Neural progenitor cell (in vitro differentiated cells): ENCODE results near the gene SLC25A1. TPM values are rescaled to one million over a fixed set of nuclear protein-coding genes. Genes with fewer than 3 reads are reported as not detected.

ENCODE experiments used
- DNase-seq: peaks from one replicate; pipeline ENCODE4 v3.0.0-alpha.2; 2016; ENCODE audit warnings: low spot score
- H2AFZ ChIP-seq: fragments of 200-600 bp; sonication (generic); replicated peaks from 2 replicates; pipeline ENCODE4 v1.6.1; 2016; ENCODE audit warnings: antibody characterized with exemption
- H3F3A ChIP-seq: fragments of 200-600 bp; sonication (generic); 2 replicates; pipeline ENCODE4 v1.6.1; 2016; ENCODE audit warnings: antibody characterized with exemption, low read depth
- H3K27ac ChIP-seq: fragments of 200-600 bp; sonication (generic); 2 replicates; pipeline ENCODE4 v1.5.1; 2016; ENCODE audit warnings: mild to moderate bottlenecking
- H3K27me3 ChIP-seq: fragments of 200-600 bp; sonication (generic); 2 replicates; pipeline ENCODE4 v1.6.1; 2016; ENCODE audit warnings: mild to moderate bottlenecking, moderate library complexity
- H3K36me3 ChIP-seq: fragments of 200-600 bp; sonication (generic); 2 replicates; pipeline ENCODE4 v1.5.1; 2016
- H3K4me1 ChIP-seq: fragments of 200-600 bp; sonication (generic); 2 replicates; pipeline ENCODE4 v1.6.1; 2016; ENCODE audit warnings: mixed run types
- H3K4me2 ChIP-seq: fragments of 200-600 bp; sonication (generic); 2 replicates; pipeline ENCODE4 v1.6.1; 2016
- H3K4me3 ChIP-seq: fragments of 200-600 bp; sonication (generic); 2 replicates; pipeline ENCODE4 v1.5.1; 2016
- H3K79me2 ChIP-seq: fragments of 200-600 bp; sonication (generic); 2 replicates; pipeline ENCODE4 v1.6.1; 2016; ENCODE audit warnings: low read depth
- H3K9ac ChIP-seq: fragments of 200-600 bp; sonication (generic); 2 replicates; pipeline ENCODE4 v1.6.1; 2016
- H3K9me3 ChIP-seq: fragments of 200-600 bp; sonication (generic); 2 replicates; pipeline ENCODE4 v1.5.1; 2016; ENCODE audit warnings: low read depth
- H4K20me1 ChIP-seq: fragments of 200-600 bp; sonication (generic); 2 replicates; pipeline ENCODE4 v1.6.1; 2016; ENCODE audit warnings: low read depth
- H3K27ac Mint-ChIP-seq: 3 replicates; pipeline ENCODE4 v1.8.0; 2021; ENCODE audit warnings: mixed read lengths
- H3K27me3 Mint-ChIP-seq: 2 replicates; pipeline ENCODE4 v1.8.0; 2022; ENCODE audit warnings: low read depth, mild to moderate bottlenecking, inconsistent platforms, moderate library complexity, mixed read lengths; ENCODE audit not compliant: insufficient read depth
- H3K36me3 Mint-ChIP-seq: 3 replicates; pipeline ENCODE4 v1.8.0; 2021; ENCODE audit warnings: mixed read lengths
- H3K4me1 Mint-ChIP-seq: 3 replicates; pipeline ENCODE4 v1.8.0; 2021; ENCODE audit warnings: mixed read lengths
- H3K4me3 Mint-ChIP-seq: 3 replicates; pipeline ENCODE4 v1.8.0; 2021; ENCODE audit warnings: mild to moderate bottlenecking, moderate library complexity, mixed read lengths
- H3K9me3 Mint-ChIP-seq: 3 replicates; pipeline ENCODE4 v1.8.0; 2020; ENCODE audit warnings: mixed read lengths
- EZH2 ChIP-seq: fragments of 200-600 bp; sonication (generic); IDR thresholded peaks from 2 replicates; pipeline ENCODE4 v1.6.1; 2017; ENCODE audit warnings: antibody characterized with exemption, mild to moderate bottlenecking, moderate library complexity
- EZH2phosphoT487 ChIP-seq: fragments of 200-600 bp; sonication (generic); IDR thresholded peaks from 2 replicates; pipeline ENCODE4 v1.6.1; 2017; ENCODE audit warnings: antibody characterized with exemption
- total RNA-seq: library from RNA; depleted of rRNA; stranded (reverse); fragments of >200 nt; gene quantifications from 2 replicates; pipeline ENCODE4 v1.2.3, GENCODE V29; 2015; ENCODE audit warnings: low replicate concordance
- TF ChIP-seq, protein P1 (sequence below): fragments of 200-600 bp; sonication (generic); IDR thresholded peaks from 2 replicates; pipeline ENCODE4 v1.5.1; 2017; ENCODE audit warnings: antibody characterized with exemption, mild to moderate bottlenecking

The SLC25A1 gene
- total RNA-seq, 1 donor from 2014 or later: 28.6 TPM

DNA sequence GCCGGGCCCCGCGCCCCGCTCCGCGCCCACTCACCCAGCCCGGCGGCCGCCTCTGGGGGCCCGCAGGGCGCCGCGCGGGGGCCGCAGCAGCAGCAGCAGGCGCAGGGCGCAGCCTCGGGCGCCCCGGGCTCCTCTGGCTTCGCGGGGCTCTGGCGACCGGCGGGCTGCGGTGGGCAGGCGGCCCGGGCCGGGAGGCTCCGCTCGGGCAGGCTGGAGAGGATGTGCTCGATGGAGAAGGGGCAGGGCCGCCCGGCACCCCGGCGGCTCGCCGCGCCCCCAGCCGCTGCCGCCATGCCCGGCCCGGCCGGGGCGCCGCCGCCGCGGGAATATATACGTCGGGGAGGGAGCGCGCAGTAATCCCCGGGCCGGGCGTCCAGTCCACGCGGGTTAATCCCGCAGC is 28.5 kb downstream of the SLC25A1 start, which contains the start of gene GSC2:
TSS of gene GSC2 (minus strand) at position 302 of the 400 bp plus-strand sequence. CDS start at position 293, 9 bp downstream.
- peak within 1 kb of the TSS; percentile 40 for H3K4me3 ChIP-seq
- H2AFZ ChIP-seq: peak within 1 kb of the TSS; percentile 79
- no peak within 1 kb of the TSS for H3K27ac ChIP-seq
- no peak within 1 kb of the TSS for H3K9ac ChIP-seq
- H3K4me1 ChIP-seq: no peaks in the 10 kb centered on the region
- TF ChIP-seq EZH2phosphoT487 (no peak), EZH2 (no peak)
- TF ChIP-seq, protein P1, sequence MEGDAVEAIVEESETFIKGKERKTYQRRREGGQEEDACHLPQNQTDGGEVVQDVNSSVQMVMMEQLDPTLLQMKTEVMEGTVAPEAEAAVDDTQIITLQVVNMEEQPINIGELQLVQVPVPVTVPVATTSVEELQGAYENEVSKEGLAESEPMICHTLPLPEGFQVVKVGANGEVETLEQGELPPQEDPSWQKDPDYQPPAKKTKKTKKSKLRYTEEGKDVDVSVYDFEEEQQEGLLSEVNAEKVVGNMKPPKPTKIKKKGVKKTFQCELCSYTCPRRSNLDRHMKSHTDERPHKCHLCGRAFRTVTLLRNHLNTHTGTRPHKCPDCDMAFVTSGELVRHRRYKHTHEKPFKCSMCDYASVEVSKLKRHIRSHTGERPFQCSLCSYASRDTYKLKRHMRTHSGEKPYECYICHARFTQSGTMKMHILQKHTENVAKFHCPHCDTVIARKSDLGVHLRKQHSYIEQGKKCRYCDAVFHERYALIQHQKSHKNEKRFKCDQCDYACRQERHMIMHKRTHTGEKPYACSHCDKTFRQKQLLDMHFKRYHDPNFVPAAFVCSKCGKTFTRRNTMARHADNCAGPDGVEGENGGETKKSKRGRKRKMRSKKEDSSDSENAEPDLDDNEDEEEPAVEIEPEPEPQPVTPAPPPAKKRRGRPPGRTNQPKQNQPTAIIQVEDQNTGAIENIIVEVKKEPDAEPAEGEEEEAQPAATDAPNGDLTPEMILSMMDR: no peak
- peaks cover 71% of the 10 kb centered on the region for H3K27me3 Mint-ChIP-seq
- no peaks in the 10 kb centered on the region for H3K79me2 ChIP-seq
- H3K36me3 Mint-ChIP-seq: peaks cover 4% of the 10 kb centered on the region
- no peak within 1 kb of the TSS for H3K27ac Mint-ChIP-seq
- H3K36me3 ChIP-seq: no peaks in the 10 kb centered on the region
- H3K9me3 Mint-ChIP-seq: peaks cover 13% of the 10 kb centered on the region
- peaks cover 97% of the 10 kb centered on the region for H3K27me3 ChIP-seq
- peak; percentile 38 for DNase-seq
- peaks cover 10% of the 10 kb centered on the region for H4K20me1 ChIP-seq
- H3K4me1 Mint-ChIP-seq: peaks cover 4% of the 10 kb centered on the region
- peak within 1 kb of the TSS; percentile 73 for H3K4me3 Mint-ChIP-seq
- peaks cover 7% of the 10 kb centered on the region for H3F3A ChIP-seq
- no peaks in the 10 kb centered on the region for H3K9me3 ChIP-seq
- peak within 1 kb of the TSS; percentile 51 for H3K4me2 ChIP-seq

DNA sequence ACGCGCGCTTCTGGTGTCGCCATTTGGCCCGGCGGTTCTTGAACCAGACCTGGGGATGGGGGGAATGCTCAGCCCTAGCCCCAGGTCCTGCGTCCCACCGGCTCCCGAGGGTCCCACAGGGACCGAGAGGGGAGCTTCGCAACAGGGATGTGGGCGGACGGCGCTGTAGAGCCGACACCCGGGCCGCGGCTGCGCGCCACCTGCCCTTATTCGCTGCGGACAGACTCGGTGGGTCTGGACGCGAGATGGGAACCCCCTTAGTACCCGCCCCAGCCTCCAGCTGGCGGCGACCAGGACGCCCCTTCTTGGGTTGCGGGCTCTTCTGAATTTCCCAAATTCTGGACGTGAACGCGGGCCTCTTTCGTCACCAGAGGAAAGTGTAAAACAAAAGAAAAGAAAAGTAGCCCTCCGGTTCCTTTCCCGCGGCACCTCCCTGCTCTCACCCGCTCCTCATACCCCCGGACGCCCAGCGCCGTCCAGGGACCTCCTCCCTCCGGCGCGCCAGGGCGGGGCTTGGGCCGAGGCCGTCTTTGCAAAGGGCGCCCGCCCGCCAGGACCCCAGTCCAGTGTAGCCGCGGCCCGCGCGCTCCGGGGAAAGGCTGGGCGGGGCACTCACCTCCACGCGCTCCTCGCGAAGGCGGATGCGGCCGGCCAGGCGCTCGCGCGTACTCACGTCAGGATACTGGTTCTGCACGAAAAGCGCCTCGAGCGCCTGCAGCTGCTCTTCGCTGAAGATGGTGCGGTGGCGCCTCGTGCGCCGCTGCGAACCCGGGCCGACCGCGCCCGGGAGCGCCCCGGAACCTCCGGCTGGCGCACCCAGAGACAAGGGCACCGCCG is 29.3 kb downstream of the SLC25A1 start:
- peaks cover 68% of the 10 kb centered on the region for H3K27me3 Mint-ChIP-seq
- H3K27me3 ChIP-seq: peaks cover 94% of the 10 kb centered on the region
- H3K4me3 ChIP-seq: peak overlapping the region; percentile 40
- peaks cover under 1% of the 10 kb centered on the region for H3K79me2 ChIP-seq
- H4K20me1 ChIP-seq: peaks cover 10% of the 10 kb centered on the region
- no peak overlapping the region for H3K9ac ChIP-seq
- H3K36me3 Mint-ChIP-seq: peaks cover 4% of the 10 kb centered on the region
- peak overlapping the region; percentile 51 for H3K4me2 ChIP-seq
- peaks cover 7% of the 10 kb centered on the region for H3F3A ChIP-seq
- TF ChIP-seq EZH2 (peak; percentile 100), EZH2phosphoT487 (peak; percentile 99)
- TF ChIP-seq, protein P1: no peak
- DNase-seq: peak; percentile 67
- peaks cover 13% of the 10 kb centered on the region for H3K9me3 Mint-ChIP-seq
- no peak overlapping the region for H3K27ac ChIP-seq
- no peak overlapping the region for H3K27ac Mint-ChIP-seq
- peak overlapping the region; percentile 79 for H2AFZ ChIP-seq
- H3K4me3 Mint-ChIP-seq: no peak overlapping the region
- peaks cover 8% of the 10 kb centered on the region for H3K4me1 Mint-ChIP-seq
- no peaks in the 10 kb centered on the region for H3K4me1 ChIP-seq
- no peaks in the 10 kb centered on the region for H3K36me3 ChIP-seq
- no peaks in the 10 kb centered on the region for H3K9me3 ChIP-seq

DNA sequence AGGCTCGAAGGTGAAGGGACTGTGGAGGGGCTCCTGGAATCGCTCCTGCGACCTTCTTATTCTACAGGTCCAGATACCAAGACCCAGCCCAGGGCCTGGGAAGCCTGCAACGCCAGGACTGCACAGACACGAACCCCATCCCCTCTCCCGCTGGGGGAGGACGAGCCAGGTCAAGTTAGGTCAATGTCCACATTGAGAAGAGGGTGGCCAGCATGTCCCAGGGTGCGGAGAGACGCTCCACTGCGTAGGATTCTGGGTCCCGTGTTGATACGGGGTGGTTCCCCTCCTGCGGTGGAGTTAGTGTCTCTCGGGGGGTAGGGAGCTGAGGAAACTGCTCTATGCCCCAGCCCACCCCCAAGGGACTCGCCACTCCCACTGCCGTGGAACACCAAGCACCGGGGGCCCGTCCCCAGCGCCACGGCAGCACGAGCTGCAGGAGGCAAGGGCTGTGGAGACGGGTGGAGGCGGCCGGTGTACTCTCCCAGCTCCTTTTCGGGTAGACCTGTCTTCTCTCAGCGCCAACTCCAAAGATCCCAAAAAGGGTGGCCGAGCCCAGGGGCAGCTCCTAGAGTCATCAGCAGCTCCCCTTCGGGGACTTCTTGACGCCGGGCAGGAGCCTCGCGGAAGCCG is 30.0 kb downstream of the SLC25A1 start:
- H3K27ac ChIP-seq: no peak overlapping the region
- peaks cover 14% of the 10 kb centered on the region for H3K4me1 Mint-ChIP-seq
- peaks cover 63% of the 10 kb centered on the region for H3K27me3 Mint-ChIP-seq
- peaks cover 87% of the 10 kb centered on the region for H3K27me3 ChIP-seq
- H4K20me1 ChIP-seq: peaks cover 13% of the 10 kb centered on the region
- peaks cover 4% of the 10 kb centered on the region for H3K4me1 ChIP-seq
- peak overlapping the region; percentile 79 for H2AFZ ChIP-seq
- DNase-seq: no peak
- H3K36me3 Mint-ChIP-seq: peaks cover 4% of the 10 kb centered on the region
- peaks cover 7% of the 10 kb centered on the region for H3F3A ChIP-seq
- H3K4me2 ChIP-seq: no peak overlapping the region
- TF ChIP-seq, protein P1: no peak
- no peak for TF ChIP-seq EZH2
- H3K4me3 Mint-ChIP-seq: no peak overlapping the region
- H3K9me3 Mint-ChIP-seq: peaks cover 13% of the 10 kb centered on the region
- no peak overlapping the region for H3K27ac Mint-ChIP-seq
- H3K9ac ChIP-seq: no peak overlapping the region
- H3K36me3 ChIP-seq: no peaks in the 10 kb centered on the region
- H3K79me2 ChIP-seq: peaks cover 8% of the 10 kb centered on the region
- no peak overlapping the region for H3K4me3 ChIP-seq
- H3K9me3 ChIP-seq: no peaks in the 10 kb centered on the region
